ENCODE data around the gene OLFML3.

Gene OLFML3

GRCh38 chr1:113987259-113987658 lies 8.0 kb downstream of the OLFML3 start:
- no peaks in the 10 kb centered on the region for H4K20me1 ChIP-seq (ENCODE audit: insufficient read depth, low read length)
- no peak for DNase-seq
- no peaks in the 10 kb centered on the region for H3K27me3 ChIP-seq (replicated peaks; ENCODE audit: insufficient read depth, low read length)
- no peak overlapping the region for H2AFZ ChIP-seq (ENCODE audit: low read length)
- H3K9me2 ChIP-seq (replicated peaks; ENCODE audit: insufficient read depth, low read length): no peaks in the 10 kb centered on the region
- H3F3A ChIP-seq (ENCODE audit: insufficient read depth, low read length): no peaks in the 10 kb centered on the region
- H3K9ac ChIP-seq (ENCODE audit: low read length): no peak overlapping the region
- no peaks in the 10 kb centered on the region for H3K4me1 ChIP-seq (ENCODE audit: low read length)
- no peaks in the 10 kb centered on the region for H3K79me2 ChIP-seq (ENCODE audit: low read length)
- no peak overlapping the region for H3K4me3 ChIP-seq (ENCODE audit: low read length)
- H3K27ac ChIP-seq (ENCODE audit: low read length): no peak overlapping the region
- no peak overlapping the region for H3K4me2 ChIP-seq (ENCODE audit: low read depth, low read length)
- H3K36me3 ChIP-seq (replicated peaks; ENCODE audit: insufficient read depth, low read length): no peaks in the 10 kb centered on the region
- H3K9me3 ChIP-seq (replicated peaks; ENCODE audit: insufficient read depth, low read length): no peaks in the 10 kb centered on the region
- TF ChIP-seq CTCF (IDR thresholded peaks at IDR 0.05; ENCODE audit: low read length): no peak
- no peak for TF ChIP-seq EZH2 (optimal IDR thresholded peaks at IDR 0.05; ENCODE audit: low read depth, low read length)
- TF ChIP-seq EZH2phosphoT487 (IDR thresholded peaks at IDR 0.05; ENCODE audit: low read length): no peak

GRCh38 chr1:113990530-113990929 lies 11.3 kb downstream of the OLFML3 start:
- DNase-seq: no peak
- H2AFZ ChIP-seq (ENCODE audit: low read length): no peak overlapping the region
- H3K4me1 ChIP-seq (ENCODE audit: low read length): no peaks in the 10 kb centered on the region
- TF ChIP-seq EZH2phosphoT487 (IDR thresholded peaks at IDR 0.05; ENCODE audit: low read length): no peak
- no peak for TF ChIP-seq EZH2 (optimal IDR thresholded peaks at IDR 0.05; ENCODE audit: low read depth, low read length)
- no peak for TF ChIP-seq CTCF (IDR thresholded peaks at IDR 0.05; ENCODE audit: low read length)
- no peak overlapping the region for H3K9ac ChIP-seq (ENCODE audit: low read length)
- no peak overlapping the region for H3K27ac ChIP-seq (ENCODE audit: low read length)
- no peaks in the 10 kb centered on the region for H3K9me3 ChIP-seq (replicated peaks; ENCODE audit: insufficient read depth, low read length)
- H4K20me1 ChIP-seq (ENCODE audit: insufficient read depth, low read length): no peaks in the 10 kb centered on the region
- no peak overlapping the region for H3K4me2 ChIP-seq (ENCODE audit: low read depth, low read length)
- no peaks in the 10 kb centered on the region for H3K27me3 ChIP-seq (replicated peaks; ENCODE audit: insufficient read depth, low read length)
- H3K9me2 ChIP-seq (replicated peaks; ENCODE audit: insufficient read depth, low read length): no peaks in the 10 kb centered on the region
- no peaks in the 10 kb centered on the region for H3K36me3 ChIP-seq (replicated peaks; ENCODE audit: insufficient read depth, low read length)
- H3K4me3 ChIP-seq (ENCODE audit: low read length): no peak overlapping the region
- no peaks in the 10 kb centered on the region for H3F3A ChIP-seq (ENCODE audit: insufficient read depth, low read length)
- H3K79me2 ChIP-seq (ENCODE audit: low read length): no peaks in the 10 kb centered on the region

- no peak overlapping the region for H3K27ac ChIP-seq (ENCODE audit: low read length)
- no peak overlapping the region for H3K4me3 ChIP-seq (ENCODE audit: low read length)
- H3K9me2 ChIP-seq (replicated peaks; ENCODE audit: insufficient read depth, low read length): no peaks in the 10 kb centered on the region
- H3K36me3 ChIP-seq (replicated peaks; ENCODE audit: insufficient read depth, low read length): no peaks in the 10 kb centered on the region
- no peaks in the 10 kb centered on the region for H3K4me1 ChIP-seq (ENCODE audit: low read length)
- TF ChIP-seq CTCF (IDR thresholded peaks at IDR 0.05; ENCODE audit: low read length): no peak
- no peak for TF ChIP-seq EZH2 (optimal IDR thresholded peaks at IDR 0.05; ENCODE audit: low read depth, low read length)
- TF ChIP-seq EZH2phosphoT487 (IDR thresholded peaks at IDR 0.05; ENCODE audit: low read length): no peak
- no peak overlapping the region for H3K9ac ChIP-seq (ENCODE audit: low read length)
- no peaks in the 10 kb centered on the region for H3K79me2 ChIP-seq (ENCODE audit: low read length)
- H4K20me1 ChIP-seq (ENCODE audit: insufficient read depth, low read length): no peaks in the 10 kb centered on the region
- H2AFZ ChIP-seq (ENCODE audit: low read length): no peak overlapping the region
- no peaks in the 10 kb centered on the region for H3F3A ChIP-seq (ENCODE audit: insufficient read depth, low read length)
- no peaks in the 10 kb centered on the region for H3K27me3 ChIP-seq (replicated peaks; ENCODE audit: insufficient read depth, low read length)
- H3K9me3 ChIP-seq (replicated peaks; ENCODE audit: insufficient read depth, low read length): no peaks in the 10 kb centered on the region
- DNase-seq: no peak
- H3K4me2 ChIP-seq (ENCODE audit: low read depth, low read length): no peak overlapping the region
Measured at GRCh38 chr1:113990961-113991360, 11.7 kb downstream of the OLFML3 start.

Measured in MM.1S (cell line).